H1 (cell line): Measurements from ENCODE around the gene ADD2. TPM values are rescaled to one million over a fixed set of nuclear protein-coding genes. Genes with fewer than 3 reads are reported as not detected.
A peak's percentile ranks its signal among the peaks of the same experiment; 100 is the strongest.

Experiments used
- CTCF ChIA-PET: fragments of 300-600 bp; sonication (Branson Sonifier 250); formaldehyde crosslinking; loops from one replicate; lab custom pipeline; 2021; ENCODE audit not compliant: partially characterized antibody; lab: Charles Lee
- POLR2A ChIA-PET: fragments of 300-600 bp; sonication (Branson Sonifier 250); formaldehyde crosslinking; loops from one replicate; lab custom pipeline; 2021; ENCODE audit warnings: inconsistent platforms; ENCODE audit not compliant: partially characterized antibody; lab: Charles Lee
- DNase-seq, 2 experiments: peaks; one replicate each; pipeline versions ENCODE4 v3.0.0 to v3.0.0-alpha.2; 2010 to 2022; ENCODE audit warnings: low spot score in 2 of 2, low read depth in 1 of 2, mixed read lengths in 1 of 2
- FAIRE-seq: peaks from 2 replicates; lab custom pipeline; 2011; peaks lifted over from hg19 to GRCh38; lab: Jason Lieb, UNC
- H2AFZ ChIP-seq: 2 replicates; pipeline ENCODE4 v1.8.1; 2012; ENCODE audit warnings: low read length, inconsistent platforms
- H2AK5ac ChIP-seq: 2 replicates; pipeline ENCODE4 v1.6.1; 2013; ENCODE audit warnings: low read depth, low read length
- H2BK120ac ChIP-seq: replicated peaks from 2 replicates; pipeline ENCODE3; 2013; ENCODE audit warnings: low read depth, low read length, inconsistent platforms
- H2BK12ac ChIP-seq: 2 replicates; pipeline ENCODE4 v1.6.1; 2013; ENCODE audit warnings: low read depth, low read length
- H2BK15ac ChIP-seq: 2 replicates; pipeline ENCODE4 v1.6.1; 2013; ENCODE audit warnings: low read length
- H2BK20ac ChIP-seq: 2 replicates; pipeline ENCODE4 v1.6.1; 2013; ENCODE audit warnings: low read length
- H2BK5ac ChIP-seq: 2 replicates; pipeline ENCODE4 v1.6.1; 2013; ENCODE audit warnings: low read depth, low read length
- H3K14ac ChIP-seq: 2 replicates; pipeline ENCODE4 v1.6.1; 2013; ENCODE audit warnings: inconsistent platforms; ENCODE audit not compliant: insufficient read length
- H3K18ac ChIP-seq: 2 replicates; pipeline ENCODE4 v1.6.1; 2013; ENCODE audit warnings: low read length; ENCODE audit errors: extremely low read depth
- H3K23ac ChIP-seq: 2 replicates; pipeline ENCODE4 v1.6.1; 2013; ENCODE audit warnings: inconsistent platforms; ENCODE audit not compliant: insufficient read length
- H3K23me2 ChIP-seq: 2 replicates; pipeline ENCODE4 v1.6.1; 2013; ENCODE audit warnings: low read depth, low read length
- H3K27ac ChIP-seq: 2 replicates; pipeline ENCODE4 v1.6.1; 2011; ENCODE audit warnings: low read depth, low read length, inconsistent platforms
- H3K27me3 ChIP-seq, 4 experiments: replicated peaks in 1 of 4; 1 replicate in 1 of 4; 2 replicates in 3 of 4; pipeline versions ENCODE4 v1.6.1 to v1.8.1; 2011 to 2013; ENCODE audit warnings: low read length in 3 of 4, mild to moderate bottlenecking in 3 of 4, inconsistent platforms in 2 of 4, mixed read lengths in 2 of 4, moderate library complexity in 1 of 4; ENCODE audit not compliant: control insufficient read depth in 3 of 4, insufficient read depth in 3 of 4; ENCODE audit errors: extremely low read depth in 1 of 4
- H3K36me3 ChIP-seq, 4 experiments: 2 replicates each; pipeline versions ENCODE4 v1.6.1 to v1.8.1; 2011 to 2013; ENCODE audit warnings: mild to moderate bottlenecking in 4 of 4, low read length in 3 of 4, moderate library complexity in 2 of 4, control low read depth in 1 of 4, inconsistent platforms in 1 of 4; ENCODE audit not compliant: insufficient read depth in 4 of 4, control insufficient read depth in 2 of 4
- H3K4ac ChIP-seq: replicated peaks from 2 replicates; pipeline ENCODE3; 2013; ENCODE audit warnings: low read length, low read depth, mixed read lengths, inconsistent platforms; ENCODE audit not compliant: insufficient read length
- H3K4me1 ChIP-seq, 4 experiments: replicated peaks in 1 of 4; 1 replicate in 1 of 4; 2 replicates in 3 of 4; pipeline versions ENCODE4 v1.6.1 to v1.8.1; 2011 to 2013; ENCODE audit warnings: low read length in 3 of 4, inconsistent platforms in 2 of 4, mixed read lengths in 1 of 4; ENCODE audit not compliant: insufficient read depth in 4 of 4, control insufficient read depth in 3 of 4
- H3K4me2 ChIP-seq, 2 experiments: 2 replicates each; pipeline versions ENCODE4 v1.6.1 to v1.8.1; 2011 to 2013; ENCODE audit warnings: low read depth in 2 of 2, low read length in 2 of 2, control low read depth in 1 of 2, inconsistent platforms in 1 of 2, mild to moderate bottlenecking in 1 of 2; ENCODE audit not compliant: insufficient read depth in 1 of 2
- H3K4me3 ChIP-seq, 4 experiments: fragments of 200-600, 300-600 bp in 1 of 4; sonication (generic), shearing (Covaris generic), sonication (Bioruptor Twin) in 1 of 4; 2 replicates each; pipeline versions ENCODE4 v1.5.1 to v1.8.1; 2011 to 2016; ENCODE audit warnings: low read length in 4 of 4, low read depth in 3 of 4, control low read depth in 2 of 4, inconsistent platforms in 2 of 4, mild to moderate bottlenecking in 2 of 4, mixed read lengths in 1 of 4, moderate library complexity in 1 of 4; ENCODE audit not compliant: insufficient read depth in 2 of 4; ENCODE audit errors: extremely low read depth in 1 of 4
- H3K56ac ChIP-seq: replicated peaks from 2 replicates; pipeline ENCODE3; 2013; ENCODE audit warnings: low read depth, mild to moderate bottlenecking, mixed read lengths, low read length, inconsistent platforms; ENCODE audit not compliant: insufficient read length
- H3K79me1 ChIP-seq: 2 replicates; pipeline ENCODE4 v1.6.1; 2013; ENCODE audit warnings: low read depth, low read length, control low read depth
- H3K79me2 ChIP-seq, 2 experiments: 2 replicates each; pipeline versions ENCODE4 v1.6.1 to v1.8.1; 2012 to 2013; ENCODE audit warnings: low read length in 2 of 2, mild to moderate bottlenecking in 2 of 2, inconsistent platforms in 1 of 2; ENCODE audit not compliant: insufficient read depth in 2 of 2, control insufficient read depth in 1 of 2
- H3K9ac ChIP-seq, 4 experiments: replicated peaks in 1 of 4; 1 replicate in 1 of 4; 2 replicates in 3 of 4; pipeline versions ENCODE4 v1.6.1 to v1.8.1; 2011 to 2013; ENCODE audit warnings: low read depth in 3 of 4, low read length in 3 of 4, control low read depth in 2 of 4, mild to moderate bottlenecking in 2 of 4, moderate library complexity in 2 of 4, inconsistent platforms in 1 of 4; ENCODE audit errors: extremely low read depth in 1 of 4
- H3K9me3 ChIP-seq, 2 experiments: 2 replicates each; pipeline versions ENCODE4 v1.6.1 to v1.8.1; 2012 to 2013; ENCODE audit warnings: mild to moderate bottlenecking in 2 of 2, moderate library complexity in 2 of 2, control low read depth in 1 of 2, inconsistent platforms in 1 of 2, low read depth in 1 of 2, low read length in 1 of 2, mixed read lengths in 1 of 2; ENCODE audit not compliant: insufficient read depth in 2 of 2
- H4K20me1 ChIP-seq, 2 experiments: replicated peaks in 1 of 2; 2 replicates each; pipeline versions ENCODE3 to v1.8.1; 2011 to 2013; ENCODE audit warnings: inconsistent platforms in 2 of 2, low read length in 2 of 2, mild to moderate bottlenecking in 1 of 2; ENCODE audit not compliant: insufficient read depth in 2 of 2, control insufficient read depth in 1 of 2
- H4K5ac ChIP-seq: 2 replicates; pipeline ENCODE4 v1.6.1; 2013; ENCODE audit warnings: low read length, low read depth, mixed read lengths, inconsistent platforms; ENCODE audit not compliant: insufficient read length
- H4K8ac ChIP-seq: 2 replicates; pipeline ENCODE4 v1.8.0; 2013; ENCODE audit warnings: mild to moderate bottlenecking, moderate library complexity, low read length, inconsistent platforms; ENCODE audit not compliant: insufficient read depth; ENCODE audit errors: extremely low read depth
- H4K91ac ChIP-seq: replicated peaks from 2 replicates; pipeline ENCODE3; 2013; ENCODE audit warnings: low read length, mixed read lengths, inconsistent platforms; ENCODE audit not compliant: insufficient read length
- ATF3 ChIP-seq: IDR thresholded peaks from 2 replicates; pipeline ENCODE4 v1.6.1; 2011; ENCODE audit warnings: low read depth, mild to moderate bottlenecking, low read length; ENCODE audit not compliant: insufficient read depth
- BACH1 ChIP-seq: IDR thresholded peaks from 2 replicates; pipeline ENCODE4 v1.6.1; 2012; ENCODE audit warnings: low read length, improper control_type of control experiment
- CREB1 ChIP-seq: IDR thresholded peaks from 2 replicates; pipeline ENCODE4 v1.6.1; 2012; ENCODE audit warnings: inconsistent platforms
- EZH2 ChIP-seq: fragments of 200-600 bp; sonication (generic); IDR thresholded peaks from 2 replicates; pipeline ENCODE4 v1.7.1; 2012; ENCODE audit warnings: low read depth, mild to moderate bottlenecking, moderate library complexity, low read length, inconsistent platforms; ENCODE audit not compliant: severe bottlenecking
- JUN ChIP-seq: IDR thresholded peaks from 2 replicates; pipeline ENCODE4 v1.6.1; 2011; ENCODE audit warnings: low read depth, mild to moderate bottlenecking, improper control_type of control experiment, low read length
- KDM1A ChIP-seq: fragments of 200-600, 300-600 bp; sonication (generic); IDR thresholded peaks from 2 replicates; pipeline ENCODE4 v1.7.1; 2016; ENCODE audit warnings: mild to moderate bottlenecking, low read length, borderline replicate concordance
- POU5F1 ChIP-seq: IDR thresholded peaks from 2 replicates; pipeline ENCODE4 v1.6.1; 2011; ENCODE audit warnings: low read depth, mild to moderate bottlenecking, low read length, moderate library complexity
- RBBP5 ChIP-seq: IDR thresholded peaks from 2 replicates; pipeline ENCODE4 v1.7.1; 2012; ENCODE audit warnings: low read depth, mild to moderate bottlenecking, inconsistent platforms, low read length, moderate library complexity, borderline replicate concordance
- RNF2 ChIP-seq: fragments of 200-900, 300-1000 bp; sonication (generic); IDR thresholded peaks from 2 replicates; pipeline ENCODE4 v1.7.1; 2016; ENCODE audit warnings: borderline replicate concordance, low read depth, mild to moderate bottlenecking, antibody characterized with exemption, low read length; ENCODE audit not compliant: poor library complexity, severe bottlenecking; ENCODE audit errors: missing control alignments
- SIRT6 ChIP-seq: IDR thresholded peaks from one replicate; pipeline ENCODE4 v1.7.1; 2012; ENCODE audit warnings: low read length, inconsistent platforms
- SP1 ChIP-seq: IDR thresholded peaks from 2 replicates; pipeline ENCODE4 v1.6.1; 2011; ENCODE audit warnings: low read depth, low read length
- SUZ12 ChIP-seq: fragments of 200-600 bp; sonication (generic); IDR thresholded peaks from 2 replicates; pipeline ENCODE4 v1.6.1; 2012; ENCODE audit warnings: mild to moderate bottlenecking, inconsistent platforms, low read length, moderate library complexity, mixed read lengths
- TCF12 ChIP-seq: IDR thresholded peaks from 2 replicates; pipeline ENCODE4 v1.6.1; 2011; ENCODE audit warnings: low read depth, mild to moderate bottlenecking, low read length
- ZNF274 ChIP-seq: IDR thresholded peaks from 2 replicates; pipeline ENCODE4 v1.7.0; 2012; ENCODE audit warnings: low read length, borderline replicate concordance; ENCODE audit errors: extremely low read depth
- WGBS, 2 experiments: shearing (Covaris generic) in 1 of 2; methylation state at CpG; one replicate each; pipeline versions ENCODE4 v1.1.6 to v1.1.7; 2013 to 2015; ENCODE audit warnings: low lambda C conversion rate in 2 of 2, mixed read lengths in 2 of 2, inconsistent platforms in 1 of 2, low coverage in 1 of 2, missing lambda C conversion rate in 1 of 2; ENCODE audit not compliant: insufficient replicate concordance in 2 of 2, insufficient coverage in 1 of 2, insufficient read length in 1 of 2; ENCODE audit errors: extremely low coverage in 1 of 2, missing lambda C conversion rate in 1 of 2; 5-methylcytosine and 5-hydroxymethylcytosine counted together
- polyA plus RNA-seq, 7 experiments: library from polyadenylated mRNA; depleted of rRNA in 3 of 7; stranded (reverse) in 5 of 7; unstranded in 2 of 7; fragments of >200 nt in 5 of 7; fragments of 200-250 nt in 2 of 7; gene quantifications; 1 replicate in 5 of 7; 2 replicates in 1 of 7; 4 replicates in 1 of 7; pipeline versions ENCODE4 v1.2.1 to v1.2.3, GENCODE V29; 2011 to 2013; ENCODE audit warnings: missing spikeins in 2 of 7, mixed read lengths in 2 of 7
- total RNA-seq: library from RNA; stranded (reverse); fragmentation: NEBNext Ultra II Directional; extraction: Animal tissue kit (Norgen Biotek cat#: 25700); gene quantifications from 2 replicates; pipeline ENCODE4 v1.2.1, GENCODE V29; 2021

Gene ADD2
- total and polyA plus RNA-seq, 2 of the 8 experiments (the other 6 are each of a cell fraction or from before 2014, with no cell fraction given), result 58.5 to 170 TPM

GRCh38 chr2:70765507-70765906, 2.5 kb downstream of the ADD2 start:
- H3K79me1 ChIP-seq, result 0 out of 2 replicates have a peak, but pooled peaks cover 3% of the 10 kb centered on the region
- H3K18ac ChIP-seq, result no peak overlapping the region; the same call in 1 of the 2 replicates
- H3K4me2 ChIP-seq, result peak overlapping the region; percentile 10 to 96; a peak in 3 of 4 replicates
- H4K20me1 ChIP-seq, result peaks cover 4 to 5% of the 10 kb centered on the region in 2 experiments
- H4K5ac ChIP-seq, result no peak overlapping the region
- no peak overlapping the region for H4K8ac ChIP-seq
- ChIA-PET POLR2A (interaction anchor here (1.5 to 2.1 kb wide), 3 partner anchors 14 to 33 kb away, joined by 5 to 7 read pairs (median 6); no protein-coding TSS in a partner anchor), CTCF (interaction anchor here (1.1 to 1.9 kb wide), 6 partner anchors 11 to 78 kb away, joined by 3 to 11 read pairs (median 4); no protein-coding TSS in a partner anchor)
- H3K4me1 ChIP-seq, result peaks cover 8 to 25% (median 14%) of the 10 kb centered on the region in 4 experiments; a peak in 6 of 7 replicates
- no peak overlapping the region for H2AK5ac ChIP-seq
- no peaks in the 10 kb centered on the region for H3K27me3 ChIP-seq
- DNase-seq, result no peak
- no peaks in the 10 kb centered on the region for H3K36me3 ChIP-seq
- no peak overlapping the region for H2AFZ ChIP-seq
- no peak overlapping the region for H2BK15ac ChIP-seq
- H3K27ac ChIP-seq, result no peak overlapping the region
- no peak overlapping the region for H3K23ac ChIP-seq
- H2BK20ac ChIP-seq, result no peak overlapping the region
- no peak overlapping the region for H3K56ac ChIP-seq
- no peak overlapping the region for H2BK12ac ChIP-seq
- H2BK120ac ChIP-seq, result peak overlapping the region; percentile 77
- H3K4me3 ChIP-seq, result peak overlapping the region in 1 of 4 experiments; percentile 84; a peak in 1 of 8 replicates
- peaks cover 23 to 63% of the 10 kb centered on the region in 2 experiments for H3K79me2 ChIP-seq
- H3K14ac ChIP-seq, result no peak overlapping the region
- H3K9me3 ChIP-seq, result no peaks in the 10 kb centered on the region
- peak overlapping the region; percentile 70 for H4K91ac ChIP-seq
- no peak for FAIRE-seq
- no peak overlapping the region for H3K4ac ChIP-seq
- no peak overlapping the region for H2BK5ac ChIP-seq
- H3K23me2 ChIP-seq, result peaks cover 3% of the 10 kb centered on the region
- 90% methylated on average over 7 of the region's 7 CpGs; no CpG with 5 or more reads in 1 of the 2 experiments for WGBS, 2 experiments
- no peak overlapping the region for H3K9ac ChIP-seq
- no peak for TF ChIP-seq RBBP5
- TF ChIP-seq RNF2, result no peak
- TF ChIP-seq JUN, result no peak
- TF ChIP-seq EZH2, result no peak
- TF ChIP-seq CREB1, result no peak
- TF ChIP-seq SIRT6, result no peak
- TF ChIP-seq BACH1, result no peak
- no peak for TF ChIP-seq ZNF274
- no peak for TF ChIP-seq POU5F1
- TF ChIP-seq SUZ12, result no peak
- TF ChIP-seq ATF3, result no peak
- no peak for TF ChIP-seq SP1
- TF ChIP-seq TCF12, result no peak
- no peak for TF ChIP-seq KDM1A
